Measurements from ENCODE around the gene CDC5L.

CDC5L gene

GRCh38 chr6:44474190-44474631 is 86.7 kb downstream of the CDC5L start:
- no peak overlapping the region for H3K4me3 ChIP-seq (ENCODE audit: low read depth in 1 of 2, low read length in 2 of 2)
- peaks cover 8% of the 10 kb centered on the region for H3K4me1 ChIP-seq (ENCODE audit: insufficient read depth, low read length)
- H2AFZ ChIP-seq (ENCODE audit: low read depth, low read length) = no peak overlapping the region
- no peak overlapping the region for H3K27ac ChIP-seq (ENCODE audit: low read length)
- H3K9me3 ChIP-seq (ENCODE audit: insufficient read depth, low read length, severe bottlenecking) = no peaks in the 10 kb centered on the region
- no peak for ATAC-seq (ENCODE audit: insufficient read depth, low read depth)
- H3K79me2 ChIP-seq (ENCODE audit: insufficient read depth, low read length) = no peaks in the 10 kb centered on the region
- no peak overlapping the region for H3K9ac ChIP-seq (ENCODE audit: low read depth, low read length)
- H3K27me3 ChIP-seq (ENCODE audit: insufficient read depth, low read length, poor library complexity) = peaks cover 9% of the 10 kb centered on the region
- H3K4me2 ChIP-seq (ENCODE audit: insufficient read depth, low read length) = no peak overlapping the region
- no peaks in the 10 kb centered on the region; the same call in 1 of the 2 replicates for H4K20me1 ChIP-seq (ENCODE audit: insufficient read depth, low read length)
- no peak for TF ChIP-seq CTCF (IDR thresholded peaks at IDR 0.05; ENCODE audit: borderline replicate concordance, extremely low read depth, low read length, poor library complexity, severe bottlenecking)
- TF ChIP-seq EZH2 (IDR thresholded peaks at IDR 0.05; ENCODE audit: borderline replicate concordance, low read depth, low read length, severe bottlenecking) = no peak
- DNase-seq = no peak
- no peaks in the 10 kb centered on the region for H3K36me3 ChIP-seq (ENCODE audit: insufficient read depth, low read length)

GRCh38 chr6:44474643-44475042 is 87.1 kb downstream of the CDC5L start:
- Histone ChIP-seq H4K20me1 (ENCODE audit: insufficient read depth, low read length) (no peaks in the 10 kb centered on the region; the same call in 1 of the 2 replicates), H3K4me1 (ENCODE audit: insufficient read depth, low read length) (peaks cover 8% of the 10 kb centered on the region), H3K4me3 (ENCODE audit: low read depth in 1 of 2, low read length in 2 of 2) (no peak overlapping the region), H3K27me3 (ENCODE audit: insufficient read depth, low read length, poor library complexity) (peaks cover 9% of the 10 kb centered on the region), H2AFZ (ENCODE audit: low read depth, low read length) (no peak overlapping the region), H3K36me3 (ENCODE audit: insufficient read depth, low read length) (no peaks in the 10 kb centered on the region), H3K27ac (ENCODE audit: low read length) (no peak overlapping the region), H3K9me3 (ENCODE audit: insufficient read depth, low read length, severe bottlenecking) (no peaks in the 10 kb centered on the region), H3K79me2 (ENCODE audit: insufficient read depth, low read length) (no peaks in the 10 kb centered on the region), H3K9ac (ENCODE audit: low read depth, low read length) (no peak overlapping the region), H3K4me2 (ENCODE audit: insufficient read depth, low read length) (no peak overlapping the region)
- DNase-seq = no peak
- no peak for ATAC-seq (ENCODE audit: insufficient read depth, low read depth)
- TF ChIP-seq CTCF (IDR thresholded peaks at IDR 0.05; ENCODE audit: borderline replicate concordance, extremely low read depth, low read length, poor library complexity, severe bottlenecking) (no peak), EZH2 (IDR thresholded peaks at IDR 0.05; ENCODE audit: borderline replicate concordance, low read depth, low read length, severe bottlenecking) (no peak)

- ATAC-seq (ENCODE audit: insufficient read depth, low read depth) (peak; percentile 37; the same call in 2 of the 3 replicates), DNase-seq (no peak)
- H3K9me3 ChIP-seq (ENCODE audit: insufficient read depth, low read length, severe bottlenecking) = no peaks in the 10 kb centered on the region
- no peak overlapping the region for H2AFZ ChIP-seq (ENCODE audit: low read depth, low read length)
- H3K27ac ChIP-seq (ENCODE audit: low read length) = no peak overlapping the region
- H3K4me1 ChIP-seq (ENCODE audit: insufficient read depth, low read length) = peaks cover 8% of the 10 kb centered on the region
- H3K4me2 ChIP-seq (ENCODE audit: insufficient read depth, low read length) = peak overlapping the region; percentile 58; the same call in 1 of the 2 replicates
- H3K4me3 ChIP-seq (ENCODE audit: low read depth in 1 of 2, low read length in 2 of 2) = no peak overlapping the region
- TF ChIP-seq EZH2 (IDR thresholded peaks at IDR 0.05; ENCODE audit: borderline replicate concordance, low read depth, low read length, severe bottlenecking) = no peak
- TF ChIP-seq CTCF (IDR thresholded peaks at IDR 0.05; ENCODE audit: borderline replicate concordance, extremely low read depth, low read length, poor library complexity, severe bottlenecking) = no peak
- H3K36me3 ChIP-seq (ENCODE audit: insufficient read depth, low read length) = no peaks in the 10 kb centered on the region
- H3K9ac ChIP-seq (ENCODE audit: low read depth, low read length) = no peak overlapping the region; the same call in 1 of the 2 replicates
- H4K20me1 ChIP-seq (ENCODE audit: insufficient read depth, low read length) = no peaks in the 10 kb centered on the region
- H3K79me2 ChIP-seq (ENCODE audit: insufficient read depth, low read length) = no peaks in the 10 kb centered on the region
- peaks cover 9% of the 10 kb centered on the region for H3K27me3 ChIP-seq (ENCODE audit: insufficient read depth, low read length, poor library complexity)
These were observed 87.9 kb downstream of the CDC5L start for GRCh38 chr6:44475417-44475778.

All from DND-41 (cell line).